Prostate gland (tissue), 2 donors: ENCODE measurements around the gene PDE4D. TPM values are rescaled to one million over a fixed set of nuclear protein-coding genes. Genes with fewer than 3 reads are reported as not detected.

Experiments used
- DNase-seq: peaks from one replicate; pipeline ENCODE4 v3.0.0-alpha.2; 2019; ENCODE audit warnings: low spot score
- H3K27ac ChIP-seq, 2 donors: fragments of 200-600 bp; sonication (generic); 2 replicates each; pipeline ENCODE4 v1.5.1; 2017 to 2019
- H3K27me3 ChIP-seq: fragments of 200-600 bp; sonication (generic); replicated peaks from 2 replicates; pipeline ENCODE4 v1.5.1; 2019; ENCODE audit not compliant: insufficient read depth
- H3K36me3 ChIP-seq, 2 donors: fragments of 200-600 bp; sonication (generic); 1 replicate in 1 of 2; 2 replicates in 1 of 2; pipeline versions ENCODE4 v1.5.1 to v1.8.1; 2017 to 2019
- H3K4me1 ChIP-seq: fragments of 200-600 bp; sonication (generic); replicated peaks from 2 replicates; pipeline ENCODE4 v1.5.1; 2019
- H3K4me3 ChIP-seq, 2 donors: fragments of 200-600 bp; sonication (generic); 2 replicates each; pipeline ENCODE4 v1.5.1; 2017 to 2019
- H3K9me3 ChIP-seq: fragments of 200-600 bp; sonication (generic); 2 replicates; pipeline ENCODE4 v1.5.1; 2017
- POLR2A ChIP-seq: fragments of 450-650 bp; IDR thresholded peaks from one replicate; pipeline ENCODE4 v1.6.1; 2016; ENCODE audit warnings: antibody characterized with exemption, mild to moderate bottlenecking
- POLR2AphosphoS5 ChIP-seq: sonication (generic); formaldehyde crosslinking; IDR thresholded peaks from one replicate; pipeline ENCODE4 v1.6.1; 2017; ENCODE audit warnings: antibody characterized with exemption
- WGBS: methylation state at CpG from one replicate; pipeline ENCODE4 v1.1.5; 2018; 5-methylcytosine and 5-hydroxymethylcytosine counted together
- intact Hi-C: fragments of 100-400 bp; cut with DNase I; formaldehyde crosslinking; loops from one replicate; pipeline ENCODE4 v1.14.2; 2022
- total RNA-seq, 2 donors: library from RNA; depleted of rRNA; stranded (reverse); fragments of >200 nt; gene quantifications; one replicate each; pipeline ENCODE4 v1.1.0, GENCODE V29; 2016
- TF ChIP-seq, protein P1 (sequence below), 4 experiments: fragments of 200-600 bp in 2 of 4; fragments of 450-650 bp in 2 of 4; sonication (generic) in 2 of 4; IDR thresholded peaks; 1 replicate in 3 of 4; 2 replicates in 1 of 4; pipeline ENCODE4 v1.5.1; 2016 to 2019; ENCODE audit warnings: antibody characterized with exemption in 4 of 4, mild to moderate bottlenecking in 2 of 4, moderate library complexity in 2 of 4

The PDE4D gene
- total RNA-seq, 2 donors from 2014 or later = 64.2 to 75.6 TPM

DNA sequence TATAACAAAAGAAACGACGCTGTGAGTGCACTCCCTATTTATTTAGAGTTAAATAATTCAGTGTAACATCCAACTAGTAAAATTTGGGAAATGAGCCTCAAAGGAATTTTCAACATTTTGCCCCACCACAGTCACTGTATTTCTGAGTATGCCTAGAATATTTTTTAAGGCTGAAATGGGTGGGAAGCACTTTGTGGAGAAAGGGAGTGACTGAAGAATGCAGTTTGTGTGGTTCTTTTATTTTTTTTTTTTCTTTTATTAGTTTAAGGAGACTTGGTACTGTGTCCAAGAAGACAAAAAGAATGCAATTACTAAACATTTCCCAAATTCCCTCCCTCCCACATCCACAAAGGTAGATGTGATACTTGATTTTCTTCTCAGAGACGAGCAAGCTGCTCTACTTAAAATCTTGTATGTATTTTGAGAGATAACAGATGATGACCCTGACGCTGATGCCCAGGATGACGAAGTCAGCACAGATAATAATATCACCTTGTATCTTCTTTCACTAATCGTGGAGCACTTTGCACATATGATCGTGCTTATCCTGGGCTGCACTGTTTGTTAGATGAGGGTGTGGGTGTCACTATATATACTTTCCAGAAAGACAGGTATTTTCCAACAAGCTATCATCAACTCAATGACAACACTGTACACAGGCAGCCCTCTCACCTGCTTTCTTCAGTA, 724.3 kb downstream of the PDE4D start:
- H3K36me3 ChIP-seq = no peaks in the 10 kb centered on the region
- H3K4me1 ChIP-seq = no peaks in the 10 kb centered on the region
- H3K27me3 ChIP-seq = no peaks in the 10 kb centered on the region
- H3K4me3 ChIP-seq = no peak overlapping the region
- 31% methylated on average over 7 of the region's 7 CpGs for WGBS
- no peak overlapping the region for H3K27ac ChIP-seq
- H3K9me3 ChIP-seq = no peaks in the 10 kb centered on the region
- intact Hi-C loops = no loop called here
- TF ChIP-seq, protein P1, sequence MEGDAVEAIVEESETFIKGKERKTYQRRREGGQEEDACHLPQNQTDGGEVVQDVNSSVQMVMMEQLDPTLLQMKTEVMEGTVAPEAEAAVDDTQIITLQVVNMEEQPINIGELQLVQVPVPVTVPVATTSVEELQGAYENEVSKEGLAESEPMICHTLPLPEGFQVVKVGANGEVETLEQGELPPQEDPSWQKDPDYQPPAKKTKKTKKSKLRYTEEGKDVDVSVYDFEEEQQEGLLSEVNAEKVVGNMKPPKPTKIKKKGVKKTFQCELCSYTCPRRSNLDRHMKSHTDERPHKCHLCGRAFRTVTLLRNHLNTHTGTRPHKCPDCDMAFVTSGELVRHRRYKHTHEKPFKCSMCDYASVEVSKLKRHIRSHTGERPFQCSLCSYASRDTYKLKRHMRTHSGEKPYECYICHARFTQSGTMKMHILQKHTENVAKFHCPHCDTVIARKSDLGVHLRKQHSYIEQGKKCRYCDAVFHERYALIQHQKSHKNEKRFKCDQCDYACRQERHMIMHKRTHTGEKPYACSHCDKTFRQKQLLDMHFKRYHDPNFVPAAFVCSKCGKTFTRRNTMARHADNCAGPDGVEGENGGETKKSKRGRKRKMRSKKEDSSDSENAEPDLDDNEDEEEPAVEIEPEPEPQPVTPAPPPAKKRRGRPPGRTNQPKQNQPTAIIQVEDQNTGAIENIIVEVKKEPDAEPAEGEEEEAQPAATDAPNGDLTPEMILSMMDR (IDR thresholded peaks at IDR 0.05) = no peak
- TF ChIP-seq POLR2A = no peak
- no peak for TF ChIP-seq POLR2AphosphoS5
- no peak for DNase-seq

DNA sequence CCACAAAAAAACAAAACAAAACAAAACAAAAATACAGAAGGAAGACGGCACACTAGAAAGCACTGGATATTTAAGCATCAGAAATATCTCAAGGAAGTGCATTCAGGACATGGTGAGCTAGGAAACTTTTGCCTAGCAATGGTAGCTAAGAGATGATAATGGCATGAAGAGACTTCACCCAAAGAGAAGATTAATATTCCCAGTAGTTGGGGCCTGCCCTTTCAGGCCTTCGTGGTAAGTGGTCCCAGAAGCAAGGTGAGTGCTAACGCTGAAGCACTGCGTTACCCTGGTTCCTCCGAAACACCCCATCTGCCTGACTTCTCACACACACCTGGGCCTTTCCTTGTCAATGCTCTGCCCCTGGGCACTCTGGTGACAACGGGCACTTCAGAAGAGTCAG, 725.5 kb downstream of the PDE4D start:
- H3K36me3 ChIP-seq = no peaks in the 10 kb centered on the region
- no peaks in the 10 kb centered on the region for H3K27me3 ChIP-seq
- 89% methylated on average over 6 of the region's 6 CpGs for WGBS
- H3K4me1 ChIP-seq = no peaks in the 10 kb centered on the region
- H3K4me3 ChIP-seq = no peak overlapping the region
- no peaks in the 10 kb centered on the region for H3K9me3 ChIP-seq
- intact Hi-C loops = no loop called here
- no peak overlapping the region for H3K27ac ChIP-seq
- TF ChIP-seq POLR2AphosphoS5 (no peak), POLR2A (no peak)
- TF ChIP-seq, protein P1 (IDR thresholded peaks at IDR 0.05) = no peak
- DNase-seq = no peak

DNA sequence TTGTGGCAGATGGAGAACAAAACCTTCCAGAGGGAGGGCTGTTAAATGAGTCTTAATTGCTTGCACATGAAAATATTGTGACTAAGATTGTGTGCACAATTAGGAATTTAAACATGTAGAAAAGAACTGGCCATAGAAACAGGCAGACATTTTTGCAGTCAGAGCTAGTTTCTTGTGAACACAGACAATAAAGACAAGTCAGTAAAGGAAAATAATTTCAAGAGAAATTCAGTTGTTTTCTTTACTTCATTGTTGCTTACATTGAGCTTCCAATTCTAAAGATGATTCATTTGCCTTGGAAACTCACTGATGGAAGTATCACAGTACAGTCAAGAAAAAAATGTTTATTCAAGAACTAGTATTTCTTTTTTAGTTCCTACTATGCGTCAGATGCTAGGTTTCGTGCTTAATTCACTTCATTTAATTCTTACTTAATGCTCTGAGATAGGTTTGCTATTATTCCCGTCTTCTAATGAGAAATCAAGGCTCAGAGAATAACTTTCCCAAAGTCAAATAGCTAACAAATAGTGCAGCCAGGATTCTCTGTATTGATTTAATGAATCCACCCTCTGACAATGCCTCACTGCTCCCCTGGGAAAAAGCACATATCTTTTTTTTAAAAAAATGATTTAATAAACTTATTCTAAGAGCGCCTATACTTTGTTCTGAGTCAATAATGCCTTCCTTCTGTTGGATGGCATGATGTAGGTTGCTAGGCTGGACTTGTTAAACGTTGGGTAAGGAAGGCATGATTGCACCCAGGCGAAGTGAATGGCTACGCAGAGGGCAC, 729.3 kb downstream of the PDE4D start:
- H3K4me1 ChIP-seq = no peaks in the 10 kb centered on the region
- intact Hi-C loops = no loop called here
- WGBS = 74% methylated on average over 7 of the region's 7 CpGs

GRCh38 chr5:59161221-59162105, 732.1 kb downstream of the PDE4D start:
- intact Hi-C loops = no loop called here
- Histone ChIP-seq H3K4me3 (no peak overlapping the region), H3K9me3 (no peaks in the 10 kb centered on the region), H3K36me3 (no peaks in the 10 kb centered on the region), H3K4me1 (no peaks in the 10 kb centered on the region), H3K27me3 (no peaks in the 10 kb centered on the region), H3K27ac (no peak overlapping the region)
- 91% methylated on average over 9 of the region's 9 CpGs for WGBS
- no peak for DNase-seq
- TF ChIP-seq POLR2A = no peak
- no peak for TF ChIP-seq POLR2AphosphoS5
- TF ChIP-seq, protein P1 (IDR thresholded peaks at IDR 0.05) = no peak

More for the DNA sequence above, 729.3 kb downstream of the PDE4D start:
- no peak overlapping the region for H3K27ac ChIP-seq
- no peak overlapping the region for H3K4me3 ChIP-seq
- TF ChIP-seq, protein P1 (IDR thresholded peaks at IDR 0.05) = no peak
- no peak for TF ChIP-seq POLR2A
- no peak for TF ChIP-seq POLR2AphosphoS5
- no peaks in the 10 kb centered on the region for H3K27me3 ChIP-seq
- DNase-seq = no peak
- no peaks in the 10 kb centered on the region for H3K9me3 ChIP-seq
- H3K36me3 ChIP-seq = no peaks in the 10 kb centered on the region
